Heart right ventricle (tissue), 16 donors: ENCODE data around the gene CEBPA. TPM values are rescaled to one million over a fixed set of nuclear protein-coding genes. Genes with fewer than 3 reads are reported as not detected.

Experiments
- ATAC-seq, 8 donors: fragments of 200-7000 bp; cut with Tn5 transposase; one replicate each; pipeline ENCODE4 v1.9.1; 2020; ENCODE audit warnings: mild to moderate bottlenecking in 8 of 8, moderate library complexity in 8 of 8, moderate number of reproducible peaks in 1 of 8
- DNase-seq, 2 donors: peaks; one replicate each; pipeline ENCODE4 v3.0.0-alpha.2; 2020
- H3K27ac ChIP-seq, 10 donors: fragments of 200-600 bp; sonication (generic) in 2 of 10; one replicate each; pipeline versions ENCODE4 v1.5.0 to v1.8.0; 2020 to 2022; ENCODE audit warnings: mild to moderate bottlenecking in 3 of 10
- H3K27me3 ChIP-seq, 7 donors: fragments of 200-600 bp; one replicate each; pipeline ENCODE4 v1.8.0; 2021 to 2022; ENCODE audit warnings: mild to moderate bottlenecking in 2 of 7
- H3K36me3 ChIP-seq, 9 donors: fragments of 200-600 bp; sonication (generic) in 1 of 9; one replicate each; pipeline versions ENCODE4 v1.5.0 to v1.8.0; 2020 to 2022; ENCODE audit warnings: mild to moderate bottlenecking in 2 of 9
- H3K4me1 ChIP-seq, 9 donors: fragments of 200-600 bp; sonication (generic) in 1 of 9; one replicate each; pipeline versions ENCODE4 v1.5.0 to v1.8.0; 2020 to 2022; ENCODE audit warnings: mild to moderate bottlenecking in 4 of 9
- H3K4me3 ChIP-seq, 10 donors: fragments of 200-600 bp; sonication (generic) in 2 of 10; one replicate each; pipeline versions ENCODE4 v1.5.0 to v1.8.0; 2020 to 2022; ENCODE audit warnings: mild to moderate bottlenecking in 7 of 10, moderate library complexity in 2 of 10
- H3K9me3 ChIP-seq, 11 donors: fragments of 200-600 bp in 10 of 11; sonication (generic) in 2 of 11; one replicate each; pipeline versions ENCODE4 v1.5.0 to v1.8.0; 2013 to 2022; ENCODE audit warnings: mild to moderate bottlenecking in 2 of 11, control low read depth in 1 of 11, moderate library complexity in 1 of 11
- WGBS, 2 donors: extraction: QIAGEN DNeasy Blood & Tissue Kit; methylation state at CpG; one replicate each; pipeline ENCODE4 v1.1.7; 2013; ENCODE audit warnings: inconsistent platforms in 1 of 2; 5-methylcytosine and 5-hydroxymethylcytosine counted together
- intact Hi-C, 10 donors: fragments of 100-400 bp; cut with DNase I; formaldehyde crosslinking; loops; one replicate each; pipeline versions ENCODE4 v1.11.1 to v1.14.2; 2022
- polyA plus RNA-seq, 2 donors: library from polyadenylated mRNA; stranded (reverse); fragments of 200-250 nt; gene quantifications; one replicate each; pipeline ENCODE4 v1.2.3, GENCODE V29; 2013
- total RNA-seq, 10 donors: library from RNA; stranded (reverse); fragmentation: NEBNext Ultra II Directional in 3 of 10; extraction: Animal tissue kit (Norgen Biotek cat#: 25700) in 3 of 10; gene quantifications; one replicate each; pipeline versions ENCODE4 v1.2.1 to v1.2.4, GENCODE V29; 2021 to 2023
- TF ChIP-seq, protein P1 (sequence below), 9 donors: fragments of 200-600 bp; sonication (generic) in 2 of 9; IDR thresholded peaks; one replicate each; pipeline versions ENCODE4 v1.5.0 to v1.8.0; 2021 to 2022; ENCODE audit warnings: antibody characterized with exemption in 9 of 9, mild to moderate bottlenecking in 5 of 9, moderate library complexity in 1 of 9
- donor health status: Arrhythmogenic right ventricular cardiomyopathy.
- donor health status: ischemic (EF 13 %, LVEDD 7.1; RV severe dilation, severe dysfunction).
- donor health status: healthy with polysubstance abuse.
- donor health status: DM: no; HTN: yes; CAD: no.
- donor health status: DM: no; HTN: no; CAD: no.
- donor health status: ischemic (EF 25% LVEDD 6.9; RV normal size, moderate dysfunction).
- donor health status: ischemic (EF 25% LVEDD 5.7; RV mildly dilated, moderate dysfunction).
- donor health status: healthy.
- donor health status: DM: yes; HTN: yes; CAD: no.
- donor health status: Ischemic cardiomyopathy.
- donor health status: ischemic (EF 35%, LVEDD 5.7; RV mildly dilated, moderate dysfunction).
- donor health status: nonischemic (EF 11% LVEDD 7.7; RV severe dilation, severe dysfunction).
- donor health status: DM: yes; HTN: yes; CAD: no.
- donor health status: PGD.
- donor health status: ischemic (EF 29% LVEDD 5.4; RV normal size, mild dysfunction).
- donor health status: nonischemic (EF 23%, LVEDD 6.1; RV moderate dilation, normal function).

The CEBPA gene
- total and polyA plus RNA-seq, 12 donors: 0.71 to 7.7 (median 3.5) TPM

DNA sequence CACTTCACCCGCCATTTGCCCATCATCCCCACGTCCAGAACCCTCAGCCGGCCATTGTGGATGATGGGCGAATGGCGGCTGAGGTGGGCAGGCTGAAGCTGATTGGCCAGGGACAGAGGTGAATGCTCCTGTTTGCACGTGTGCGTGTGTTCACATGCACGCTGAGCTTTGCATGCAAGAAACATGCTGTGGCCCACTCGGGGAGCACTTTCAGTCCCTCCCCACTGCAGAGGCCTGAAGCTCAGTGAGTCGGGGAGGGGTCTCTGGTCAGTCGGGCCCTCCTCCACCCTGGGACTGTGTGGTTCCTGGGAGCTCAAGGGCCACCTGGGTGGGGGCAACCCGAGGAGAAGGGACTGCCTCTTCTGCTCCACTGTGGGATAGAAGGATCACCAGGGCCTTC is 24.9 kb downstream of the CEBPA start:
- TF ChIP-seq, protein P1, sequence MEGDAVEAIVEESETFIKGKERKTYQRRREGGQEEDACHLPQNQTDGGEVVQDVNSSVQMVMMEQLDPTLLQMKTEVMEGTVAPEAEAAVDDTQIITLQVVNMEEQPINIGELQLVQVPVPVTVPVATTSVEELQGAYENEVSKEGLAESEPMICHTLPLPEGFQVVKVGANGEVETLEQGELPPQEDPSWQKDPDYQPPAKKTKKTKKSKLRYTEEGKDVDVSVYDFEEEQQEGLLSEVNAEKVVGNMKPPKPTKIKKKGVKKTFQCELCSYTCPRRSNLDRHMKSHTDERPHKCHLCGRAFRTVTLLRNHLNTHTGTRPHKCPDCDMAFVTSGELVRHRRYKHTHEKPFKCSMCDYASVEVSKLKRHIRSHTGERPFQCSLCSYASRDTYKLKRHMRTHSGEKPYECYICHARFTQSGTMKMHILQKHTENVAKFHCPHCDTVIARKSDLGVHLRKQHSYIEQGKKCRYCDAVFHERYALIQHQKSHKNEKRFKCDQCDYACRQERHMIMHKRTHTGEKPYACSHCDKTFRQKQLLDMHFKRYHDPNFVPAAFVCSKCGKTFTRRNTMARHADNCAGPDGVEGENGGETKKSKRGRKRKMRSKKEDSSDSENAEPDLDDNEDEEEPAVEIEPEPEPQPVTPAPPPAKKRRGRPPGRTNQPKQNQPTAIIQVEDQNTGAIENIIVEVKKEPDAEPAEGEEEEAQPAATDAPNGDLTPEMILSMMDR (IDR thresholded peaks at IDR 0.05): no peak
- WGBS, 2 donors: 85 to 88% methylated on average over 12 of the region's 12 CpGs
- Histone ChIP-seq H3K27me3 (peaks cover 0 to 13% (median 0%) of the 10 kb centered on the region in 7 donors), H3K9me3 (no peaks in the 10 kb centered on the region), H3K4me3 (no peak overlapping the region), H3K4me1 (peaks cover 0 to 54% (median 12%) of the 10 kb centered on the region in 9 donors), H3K27ac (no peak overlapping the region), H3K36me3 (no peaks in the 10 kb centered on the region)
- DNase-seq: no peak
- ATAC-seq: no peak
- intact Hi-C loops: no loop called here

DNA sequence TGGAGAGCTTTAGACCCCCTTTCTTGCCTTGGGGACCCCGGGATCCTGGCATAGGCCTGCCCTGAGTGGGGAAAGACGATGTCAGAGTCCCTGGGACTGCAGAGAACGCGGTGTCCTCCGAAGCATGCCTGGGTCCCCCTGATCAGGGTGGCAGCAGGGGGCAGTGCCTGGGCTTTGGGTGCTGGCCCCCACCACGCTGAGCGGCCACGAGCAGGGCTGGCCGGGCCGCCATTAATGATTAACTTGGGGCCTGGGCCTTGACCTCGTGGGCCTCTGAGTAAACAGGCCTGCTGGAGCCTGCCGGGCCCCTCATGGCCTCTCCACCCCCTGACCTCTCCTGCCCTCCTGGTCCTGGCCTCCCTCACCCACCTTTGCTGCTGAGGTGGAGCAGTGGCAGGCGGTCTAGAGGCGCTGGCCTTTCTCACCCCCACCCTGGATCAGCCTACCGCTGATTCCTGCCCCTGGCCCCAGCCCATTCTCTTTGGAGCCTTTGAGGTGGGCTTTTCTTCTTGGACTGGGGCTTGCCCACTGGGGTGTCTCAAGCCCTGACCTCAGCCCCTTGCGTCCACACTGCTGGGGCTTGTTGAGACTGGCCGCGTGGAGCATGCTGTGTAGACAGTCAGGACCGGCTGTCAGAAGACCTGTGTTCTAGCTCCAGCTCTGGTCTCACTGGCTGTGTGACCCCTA is 26.3 kb downstream of the CEBPA start:
- Histone ChIP-seq H3K4me3 (no peak overlapping the region), H3K36me3 (no peaks in the 10 kb centered on the region), H3K27ac (no peak overlapping the region), H3K4me1 (peaks cover 0 to 49% (median 12%) of the 10 kb centered on the region in 9 donors), H3K9me3 (no peaks in the 10 kb centered on the region), H3K27me3 (peaks cover 0 to 12% (median 0%) of the 10 kb centered on the region in 7 donors)
- TF ChIP-seq, protein P1 (IDR thresholded peaks at IDR 0.05): no peak
- DNase-seq (no peak), ATAC-seq (no peak)
- intact Hi-C loops: no loop called here
- 89 to 93% methylated on average over 19 of the region's 19 CpGs for WGBS, 2 donors

DNA sequence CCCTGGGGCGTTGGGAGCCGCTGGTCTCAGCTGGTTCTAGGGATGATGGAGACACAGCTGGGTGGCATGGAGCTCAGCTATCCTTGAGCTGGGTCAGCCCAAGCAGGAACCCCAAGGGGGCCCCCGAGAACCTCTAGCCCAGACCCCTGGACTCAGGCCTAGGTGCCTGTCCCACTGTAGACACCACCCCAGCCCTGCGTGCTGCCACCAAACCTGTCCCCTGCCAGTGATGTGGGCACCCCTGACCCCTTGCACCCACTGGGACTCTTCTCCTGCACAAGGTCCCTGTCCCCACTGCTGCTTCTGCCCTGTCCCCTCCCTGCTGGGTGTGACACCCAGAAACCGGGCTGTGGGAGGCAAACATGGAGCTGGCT is 26.8 kb downstream of the CEBPA start:
- H3K9me3 ChIP-seq: no peaks in the 10 kb centered on the region
- ATAC-seq: no peak
- WGBS, 2 donors: 90 to 91% methylated on average over 4 to 5 of the region's 5 CpGs
- no peaks in the 10 kb centered on the region for H3K36me3 ChIP-seq
- DNase-seq: no peak
- no peak overlapping the region for H3K4me3 ChIP-seq
- peaks cover 0 to 43% (median 12%) of the 10 kb centered on the region in 9 donors for H3K4me1 ChIP-seq
- TF ChIP-seq, protein P1 (IDR thresholded peaks at IDR 0.05): no peak
- H3K27me3 ChIP-seq: peaks cover 0 to 14% (median 0%) of the 10 kb centered on the region in 7 donors
- intact Hi-C loops: no loop called here
- no peak overlapping the region for H3K27ac ChIP-seq

DNA sequence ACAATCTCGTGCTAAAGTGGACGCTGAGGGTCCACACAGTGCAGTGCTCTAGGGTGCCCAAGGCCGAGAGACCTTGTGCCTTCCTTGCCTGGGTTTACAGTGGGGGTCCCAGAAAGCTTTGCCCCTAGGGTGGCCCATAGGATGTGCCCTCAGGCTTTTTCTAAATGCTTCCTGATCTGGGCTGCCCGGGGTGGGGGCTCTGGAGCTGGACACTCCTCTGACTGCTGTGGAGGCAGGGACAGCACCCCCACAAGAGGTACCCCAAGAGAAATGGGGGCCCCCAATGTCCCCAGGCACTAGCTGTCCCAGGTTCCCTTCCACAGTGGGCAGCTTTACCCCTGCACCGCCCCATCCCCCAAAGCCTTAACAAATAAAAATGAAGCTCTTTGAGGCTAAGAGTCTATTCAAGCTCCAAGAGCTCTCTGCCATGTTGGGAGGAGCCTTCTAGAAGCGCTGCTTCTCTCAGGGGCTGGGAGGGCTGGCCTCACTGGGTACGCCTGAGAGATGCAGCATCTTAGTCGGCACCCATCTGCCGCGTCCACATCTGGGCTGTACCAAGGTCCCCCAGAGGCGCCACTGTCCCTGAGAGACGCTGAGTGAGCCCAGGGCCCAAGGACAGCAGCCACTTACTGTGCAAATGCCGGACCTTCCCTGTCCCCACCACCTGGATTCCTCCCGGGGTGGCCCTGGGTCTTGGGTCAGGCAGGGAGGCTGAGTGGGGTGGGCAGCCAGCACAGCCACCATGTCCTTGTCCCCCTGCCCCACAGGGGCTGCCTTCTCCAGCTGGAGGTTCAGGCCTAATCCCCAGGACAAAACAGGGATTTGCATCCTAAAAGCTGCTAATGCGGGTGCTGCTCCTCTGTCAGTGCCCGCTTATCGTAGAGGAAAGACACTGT is 27.4 kb downstream of the CEBPA start:
- ATAC-seq (no peak), DNase-seq (no peak)
- Histone ChIP-seq H3K27ac (peak overlapping the region in 1 of 10 donors; percentile 77), H3K9me3 (no peaks in the 10 kb centered on the region), H3K4me3 (no peak overlapping the region), H3K36me3 (no peaks in the 10 kb centered on the region), H3K4me1 (peaks cover 0 to 41% (median 12%) of the 10 kb centered on the region in 9 donors), H3K27me3 (peaks cover 0 to 15% (median 2%) of the 10 kb centered on the region in 7 donors)
- intact Hi-C loops: no loop called here
- TF ChIP-seq, protein P1 (IDR thresholded peaks at IDR 0.05): no peak
- WGBS, 2 donors: 81% methylated on average over 17 of the region's 17 CpGs
